GM23248 (cell line): ENCODE data around the gene NRG4. TPM values are rescaled to one million over a fixed set of nuclear protein-coding genes. Genes with fewer than 3 reads are reported as not detected.
"Not testable (repeated sequence)": the region's sequence is repeated elsewhere in the genome, so short reads cannot be mapped to it uniquely, and the experiment has no call there.

Experiments used
- DNase-seq: peaks from one replicate; pipeline ENCODE4 v3.0.0-alpha.2; 2015
- H2AFZ ChIP-seq: fragments of 200-600 bp; sonication (generic); 2 replicates; pipeline ENCODE4 v1.6.1; 2016; ENCODE audit warnings: antibody characterized with exemption
- H3F3A ChIP-seq: fragments of 200-600 bp; sonication (generic); 2 replicates; pipeline ENCODE4 v1.6.1; 2016; ENCODE audit warnings: mild to moderate bottlenecking, antibody characterized with exemption, mixed run types; ENCODE audit not compliant: insufficient read depth
- H3K27ac ChIP-seq: fragments of 200-600 bp; sonication (generic); 2 replicates; pipeline ENCODE4 v1.5.1; 2016; ENCODE audit warnings: mild to moderate bottlenecking
- H3K27me3 ChIP-seq: fragments of 200-600 bp; sonication (generic); replicated peaks from 2 replicates; pipeline ENCODE4 v1.6.1; 2016; ENCODE audit warnings: mild to moderate bottlenecking; ENCODE audit not compliant: insufficient read depth
- H3K36me3 ChIP-seq: fragments of 200-600 bp; sonication (generic); 2 replicates; pipeline ENCODE4 v1.6.1; 2016; ENCODE audit warnings: low read depth, mild to moderate bottlenecking
- H3K4me1 ChIP-seq: fragments of 200-600 bp; sonication (generic); 2 replicates; pipeline ENCODE4 v1.6.1; 2016; ENCODE audit warnings: mild to moderate bottlenecking; ENCODE audit not compliant: insufficient read depth
- H3K4me2 ChIP-seq: fragments of 200-600 bp; sonication (generic); one replicate; pipeline ENCODE4 v1.6.1; 2016; ENCODE audit warnings: mild to moderate bottlenecking; ENCODE audit not compliant: unreplicated experiment
- H3K4me3 ChIP-seq: fragments of 200-600 bp; sonication (generic); 2 replicates; pipeline ENCODE4 v1.5.1; 2016; ENCODE audit warnings: mild to moderate bottlenecking
- H3K79me2 ChIP-seq: fragments of 200-600 bp; sonication (generic); 2 replicates; pipeline ENCODE4 v1.6.1; 2016; ENCODE audit warnings: mild to moderate bottlenecking; ENCODE audit not compliant: insufficient read depth
- H3K9ac ChIP-seq: fragments of 200-600 bp; sonication (generic); 2 replicates; pipeline ENCODE4 v1.6.1; 2016; ENCODE audit warnings: mild to moderate bottlenecking
- H3K9me2 ChIP-seq: fragments of 200-600 bp; sonication (generic); 2 replicates; pipeline ENCODE4 v1.6.1; 2016; ENCODE audit warnings: mixed run types, mild to moderate bottlenecking, moderate library complexity; ENCODE audit not compliant: insufficient read depth
- H3K9me3 ChIP-seq: fragments of 200-600 bp; sonication (generic); one replicate; pipeline ENCODE4 v1.6.1; 2017; ENCODE audit warnings: low read depth
- H4K20me1 ChIP-seq: fragments of 200-600 bp; sonication (generic); 2 replicates; pipeline ENCODE4 v1.6.0; 2016; ENCODE audit not compliant: insufficient read depth
- EZH2 ChIP-seq: fragments of 200-600 bp; sonication (generic); IDR thresholded peaks from 2 replicates; pipeline ENCODE4 v1.6.1; 2018; ENCODE audit warnings: antibody characterized with exemption, mild to moderate bottlenecking; ENCODE audit not compliant: insufficient read depth, poor library complexity, severe bottlenecking
- EZH2phosphoT487 ChIP-seq: fragments of 200-600 bp; sonication (generic); IDR thresholded peaks from 2 replicates; pipeline ENCODE4 v1.6.1; 2018; ENCODE audit warnings: antibody characterized with exemption, moderate library complexity, mild to moderate bottlenecking, low read depth; ENCODE audit not compliant: insufficient read depth
- WGBS, 2 experiments: methylation state at CpG; one replicate each; pipeline ENCODE4 v1.1.6; 2015 to 2017; ENCODE audit warnings: low lambda C conversion rate in 2 of 2, low coverage in 1 of 2; ENCODE audit errors: missing lambda C conversion rate in 2 of 2; 5-methylcytosine and 5-hydroxymethylcytosine counted together
- in situ Hi-C: fragments of 300-500 bp; cut with MboI; formaldehyde crosslinking; loops from 2 replicates; pipeline ENCODE4 v1.15.0; 2020
- polyA plus RNA-seq: library from polyadenylated mRNA; unstranded; fragments of >200 nt; fragmentation: Nextera tagmentation; extraction: Ambion mirVana; gene quantifications from 2 replicates; pipeline ENCODE4 v1.2.1, GENCODE V29; 2016
- total RNA-seq: library from RNA; depleted of rRNA; stranded (reverse); fragments of >200 nt; shearing (Covaris generic); gene quantifications from 2 replicates; pipeline ENCODE4 v1.2.3, GENCODE V29; 2014

Gene NRG4
- total and polyA plus RNA-seq, 2 experiments from 2014 or later, result 0.11 TPM; not detected in 1

DNA sequence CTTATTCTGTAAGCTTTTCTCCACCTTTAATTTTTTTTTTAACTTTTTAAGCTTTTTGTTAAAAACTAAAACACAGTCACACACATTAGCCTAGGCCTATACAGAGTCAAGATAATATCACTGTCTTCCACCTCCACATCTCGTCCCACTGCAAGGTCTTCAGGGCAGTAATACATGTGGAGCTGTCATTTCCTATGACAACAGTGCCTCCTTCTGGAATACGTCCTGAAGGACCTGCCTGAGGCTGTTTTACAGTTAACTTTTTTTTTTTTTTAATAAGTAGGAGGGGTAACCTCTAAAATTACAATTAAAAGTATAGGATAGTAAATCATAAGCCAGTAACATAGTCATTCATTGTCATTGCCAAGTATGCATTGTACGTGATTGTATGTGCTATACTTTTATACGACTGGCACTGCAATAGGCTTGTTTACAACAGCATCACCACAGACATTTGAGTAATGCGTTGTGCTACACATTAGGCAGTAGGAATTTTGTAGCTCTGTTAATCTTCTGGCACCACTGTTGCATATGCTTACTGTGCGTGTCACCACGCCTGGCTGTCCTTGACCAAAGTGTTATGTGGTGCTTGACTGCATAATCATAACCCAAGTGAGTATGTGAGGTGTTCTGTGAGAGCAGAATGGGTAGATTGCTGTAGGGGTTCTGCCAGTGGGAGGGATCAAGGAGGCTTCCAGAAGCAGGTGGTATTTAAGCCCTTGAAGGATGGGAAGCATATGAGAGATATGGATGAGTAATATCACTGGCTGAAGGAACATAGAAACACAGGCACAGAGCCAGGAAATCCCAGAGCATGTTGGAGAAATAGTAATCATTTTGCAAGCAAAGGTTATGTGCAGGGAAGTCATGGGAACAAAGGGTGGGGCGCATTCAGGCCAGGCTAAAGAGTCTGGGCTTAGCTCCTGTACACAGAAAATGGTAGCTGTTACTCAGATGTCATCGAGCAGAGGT is 90.2 kb downstream of the NRG4 start:
- no peaks in the 10 kb centered on the region for H3K9me2 ChIP-seq
- peaks cover 75% of the 10 kb centered on the region for H3K79me2 ChIP-seq
- in situ Hi-C loops, result no loop called here
- WGBS, 2 experiments, result 86 to 88% methylated on average over 9 of the region's 9 CpGs
- no peak overlapping the region for H3K4me2 ChIP-seq
- peaks cover 10% of the 10 kb centered on the region; the same call in 1 of the 2 replicates for H3K36me3 ChIP-seq
- DNase-seq, result peak; percentile 73
- no peak overlapping the region for H3K4me3 ChIP-seq
- no peak overlapping the region for H2AFZ ChIP-seq
- no peaks in the 10 kb centered on the region for H3K27me3 ChIP-seq
- no peak overlapping the region for H3K9ac ChIP-seq
- TF ChIP-seq EZH2, result no peak
- no peak overlapping the region for H3K27ac ChIP-seq
- H4K20me1 ChIP-seq, result no peaks in the 10 kb centered on the region
- H3F3A ChIP-seq, result no peaks in the 10 kb centered on the region
- peaks cover 8% of the 10 kb centered on the region for H3K4me1 ChIP-seq
- no peaks in the 10 kb centered on the region for H3K9me3 ChIP-seq

GRCh38 chr15:75920079-75920478 is 92.1 kb downstream of the NRG4 start:
- H3K9ac ChIP-seq, result no peak overlapping the region
- H2AFZ ChIP-seq, result no peak overlapping the region
- H3K79me2 ChIP-seq, result peaks cover 67% of the 10 kb centered on the region
- in situ Hi-C loops, result no loop called here
- TF ChIP-seq EZH2 (no peak), EZH2phosphoT487 (no peak)
- no peak overlapping the region for H3K4me3 ChIP-seq
- no peaks in the 10 kb centered on the region for H3K9me2 ChIP-seq
- no peaks in the 10 kb centered on the region for H3K27me3 ChIP-seq
- 100% methylated on average over 1 of the region's 1 CpG for WGBS, 2 experiments
- DNase-seq, result no peak
- peaks cover 8% of the 10 kb centered on the region for H3K4me1 ChIP-seq
- H3K27ac ChIP-seq, result no peak overlapping the region
- H3K36me3 ChIP-seq, result peaks cover 17% of the 10 kb centered on the region; the same call in 1 of the 2 replicates
- H3K9me3 ChIP-seq, result no peaks in the 10 kb centered on the region
- no peaks in the 10 kb centered on the region for H3F3A ChIP-seq
- no peak overlapping the region for H3K4me2 ChIP-seq
- H4K20me1 ChIP-seq, result no peaks in the 10 kb centered on the region

DNA sequence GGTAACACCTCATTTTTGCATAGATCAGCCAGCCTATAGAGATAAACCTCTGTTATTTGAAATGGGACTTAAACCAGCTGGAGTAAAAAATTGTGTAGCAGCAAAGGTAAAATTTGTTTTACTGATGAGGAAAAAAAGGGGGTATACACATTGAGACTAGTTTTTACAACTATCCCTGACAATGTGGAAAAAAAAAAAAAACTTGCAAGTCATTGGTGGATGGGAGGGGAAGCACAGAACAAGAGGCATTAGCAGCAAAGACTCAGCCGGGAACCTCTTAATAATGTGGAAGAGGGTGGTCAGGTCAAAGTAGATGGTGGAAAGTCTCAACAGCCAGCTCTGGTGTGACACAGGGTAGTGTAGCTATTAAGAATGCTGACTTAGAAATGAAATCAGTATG is 94.1 kb downstream of the NRG4 start:
- DNase-seq, result no peak
- H4K20me1 ChIP-seq, result no peaks in the 10 kb centered on the region
- no peaks in the 10 kb centered on the region for H3K9me3 ChIP-seq
- H3K9ac ChIP-seq, result no peak overlapping the region
- no peak overlapping the region for H2AFZ ChIP-seq
- 94 to 100% methylated on average over 1 of the region's 1 CpG for WGBS, 2 experiments
- H3K36me3 ChIP-seq, result peaks cover 26% of the 10 kb centered on the region
- H3K4me1 ChIP-seq, result peaks cover 8% of the 10 kb centered on the region
- no peaks in the 10 kb centered on the region for H3K9me2 ChIP-seq
- no peaks in the 10 kb centered on the region for H3K27me3 ChIP-seq
- TF ChIP-seq EZH2 (no peak), EZH2phosphoT487 (no peak)
- no peak overlapping the region for H3K4me2 ChIP-seq
- no peak overlapping the region for H3K27ac ChIP-seq
- in situ Hi-C loops, result no loop called here
- no peaks in the 10 kb centered on the region for H3F3A ChIP-seq
- no peak overlapping the region for H3K4me3 ChIP-seq
- H3K79me2 ChIP-seq, result peaks cover 69% of the 10 kb centered on the region

GRCh38 chr15:75916978-75917377 is 95.2 kb downstream of the NRG4 start:
- peaks cover 32% of the 10 kb centered on the region for H3K36me3 ChIP-seq

DNA sequence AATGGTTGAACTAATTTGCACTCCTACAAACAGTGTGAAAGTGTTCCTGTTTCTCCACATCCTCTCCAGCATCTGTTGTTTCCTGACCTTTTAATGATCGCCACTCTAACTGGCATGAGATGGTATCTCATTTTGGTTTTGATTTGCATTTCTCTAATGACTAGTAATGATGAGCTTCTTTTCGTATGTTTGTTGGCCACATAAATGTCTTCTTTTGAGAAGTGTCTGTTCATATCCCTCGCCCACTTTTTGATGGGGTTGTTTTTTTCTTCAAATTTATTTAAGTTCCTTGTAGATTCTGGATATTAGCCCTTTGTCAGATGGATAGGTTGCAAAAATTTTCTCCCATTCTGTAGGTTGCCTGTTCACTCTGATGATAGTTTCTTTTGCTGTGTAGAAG is 101.9 kb downstream of the NRG4 start:
- H3F3A ChIP-seq, H3K9ac ChIP-seq, H3K9me2 ChIP-seq, H3K27me3 ChIP-seq, H3K27ac ChIP-seq, H3K4me1 ChIP-seq, DNase-seq, H3K4me3 ChIP-seq, H3K9me3 ChIP-seq, H4K20me1 ChIP-seq, H3K4me2 ChIP-seq, in situ Hi-C loops, H2AFZ ChIP-seq: not testable (repeated sequence)
- H3K36me3 ChIP-seq, result peaks cover 26% of the 10 kb centered on the region
- WGBS, 2 experiments, result 95 to 98% methylated on average over 3 of the region's 3 CpGs
- peaks cover 100% of the 10 kb centered on the region for H3K79me2 ChIP-seq

More at GRCh38 chr15:75916978-75917377, 95.2 kb downstream of the NRG4 start:
- peaks cover under 1% of the 10 kb centered on the region; the same call in 1 of the 2 replicates for H3K4me1 ChIP-seq
- no peaks in the 10 kb centered on the region for H3F3A ChIP-seq
- in situ Hi-C loops, result no loop called here
- no peak overlapping the region for H3K27ac ChIP-seq
- H3K4me2 ChIP-seq, result no peak overlapping the region
- no peak overlapping the region for H2AFZ ChIP-seq
- H3K9me2 ChIP-seq, result no peaks in the 10 kb centered on the region
- DNase-seq, result no peak
- TF ChIP-seq EZH2phosphoT487 (no peak), EZH2 (no peak)
- 96 to 98% methylated on average over 1 of the region's 1 CpG for WGBS, 2 experiments
- H3K4me3 ChIP-seq, result no peak overlapping the region
- H4K20me1 ChIP-seq, result no peaks in the 10 kb centered on the region
- peaks cover 69% of the 10 kb centered on the region for H3K79me2 ChIP-seq
- no peak overlapping the region for H3K9ac ChIP-seq
- H3K9me3 ChIP-seq, result no peaks in the 10 kb centered on the region
- H3K27me3 ChIP-seq, result no peaks in the 10 kb centered on the region
